T-helper 9 cell (primary cell): ENCODE measurements around the gene ARSB.
"Not testable (repeated sequence)": the region's sequence is repeated elsewhere in the genome, so short reads cannot be mapped to it uniquely, and the experiment has no call there.

Source experiments
- DNase-seq: peaks from one replicate; pipeline ENCODE4 v3.0.0-alpha.2; 2020

Gene ARSB

DNA sequence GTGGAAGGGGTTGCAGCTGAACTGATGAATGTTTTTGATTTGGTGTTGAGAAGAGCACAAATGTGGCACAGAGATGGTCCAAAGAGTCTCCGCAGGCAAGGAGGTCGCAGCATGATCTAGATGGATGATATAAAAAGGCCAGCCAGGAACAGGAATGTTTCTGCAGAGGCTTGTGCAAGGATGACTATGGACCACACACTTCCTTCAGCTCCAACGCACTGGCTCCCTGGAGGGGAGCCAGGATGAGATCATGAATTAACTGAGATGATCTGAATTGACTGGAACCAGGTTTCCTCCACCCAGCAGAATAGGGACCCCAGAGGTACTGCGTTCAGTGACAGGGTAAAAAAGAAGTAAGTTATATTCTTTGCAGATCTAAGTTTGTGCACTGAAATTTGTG, 89.0 kb downstream of the ARSB start:
- DNase-seq, result no peak

DNA sequence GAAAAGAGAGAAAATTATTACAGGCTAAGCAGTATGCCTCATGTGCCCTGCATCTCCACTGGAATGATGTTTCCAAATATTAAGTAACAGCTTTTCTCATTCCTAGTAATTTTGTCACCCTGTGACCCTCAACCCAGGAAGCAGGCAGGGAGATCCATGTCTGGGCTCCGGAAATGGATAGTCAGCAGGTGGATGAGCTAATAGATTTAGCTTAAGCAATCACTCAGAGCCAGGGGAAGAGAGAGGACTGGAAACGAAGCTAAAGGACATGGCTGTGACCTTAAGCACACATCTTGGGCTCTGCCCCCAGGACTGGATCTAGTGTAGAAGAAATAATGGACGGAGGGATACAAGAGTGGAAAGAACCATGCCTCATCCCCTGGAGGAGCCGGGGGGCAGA, 89.5 kb downstream of the ARSB start:
- no peak for DNase-seq

DNA sequence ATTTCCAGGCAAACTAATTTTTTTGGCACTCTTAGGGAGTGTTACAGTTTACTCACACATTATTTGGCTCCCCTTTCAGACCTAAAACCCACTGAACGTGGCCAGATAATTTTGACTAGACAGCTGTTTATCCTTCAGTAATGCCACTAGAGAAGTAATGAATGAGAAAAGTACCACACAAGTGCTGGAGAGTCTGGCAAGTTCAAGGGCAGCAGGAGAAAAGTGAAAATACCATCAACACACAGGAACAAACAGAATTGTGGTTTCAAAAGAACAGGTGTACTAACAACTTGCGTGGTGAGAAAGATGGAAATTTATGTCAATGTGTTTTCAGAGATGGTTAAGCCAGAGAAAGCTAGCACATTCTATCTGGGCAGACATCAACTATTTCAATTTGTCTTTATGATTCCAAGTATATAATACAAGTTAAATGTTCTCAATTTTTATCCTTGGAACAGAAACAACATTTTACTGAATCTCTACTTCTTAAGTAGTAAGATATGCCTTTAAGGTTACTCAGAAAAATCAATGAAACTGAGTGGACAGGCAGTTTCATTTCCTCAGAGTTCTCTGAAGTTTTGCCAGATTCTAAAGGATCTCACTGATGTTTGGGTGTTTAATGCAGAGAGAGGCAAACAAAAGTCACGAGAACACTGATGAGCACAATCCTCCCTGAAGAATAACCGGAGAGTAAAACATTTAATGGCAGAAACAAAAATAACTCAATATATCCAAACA, 91.0 kb downstream of the ARSB start:
- DNase-seq, result no peak

DNA sequence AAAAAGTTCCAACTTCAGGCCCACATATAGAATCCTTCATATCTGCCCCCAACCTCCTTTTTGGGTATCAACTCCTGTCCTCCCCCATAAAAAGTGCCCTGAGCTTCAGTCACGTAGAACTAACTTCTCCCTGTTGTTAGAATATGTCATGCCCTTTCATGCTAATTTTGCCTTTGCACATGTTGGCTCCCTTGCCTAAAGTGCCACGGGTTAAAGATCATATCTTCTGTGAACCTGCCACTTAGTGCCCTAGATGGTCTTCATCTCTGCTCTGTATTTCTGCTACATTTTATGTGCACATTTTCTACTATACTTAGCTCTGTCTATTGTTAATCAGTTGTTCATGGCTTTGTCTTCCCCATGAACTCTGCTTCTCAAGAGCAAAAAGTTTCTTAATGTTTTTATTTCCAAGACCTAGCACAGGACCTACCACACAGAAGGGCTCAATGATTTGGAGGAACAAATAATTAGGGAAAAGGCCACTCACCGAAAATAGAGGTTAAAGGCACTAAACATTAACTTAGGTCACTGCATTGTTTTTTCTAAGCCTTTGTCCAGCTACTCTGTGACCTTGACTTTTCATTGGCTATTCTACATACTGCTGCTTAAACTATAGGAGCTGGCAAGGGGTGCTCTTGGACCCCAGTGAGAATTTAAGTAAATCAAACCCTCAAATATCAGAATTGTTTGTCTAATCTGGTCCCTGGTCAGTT, 94.3 kb downstream of the ARSB start:
- no peak for DNase-seq

DNA sequence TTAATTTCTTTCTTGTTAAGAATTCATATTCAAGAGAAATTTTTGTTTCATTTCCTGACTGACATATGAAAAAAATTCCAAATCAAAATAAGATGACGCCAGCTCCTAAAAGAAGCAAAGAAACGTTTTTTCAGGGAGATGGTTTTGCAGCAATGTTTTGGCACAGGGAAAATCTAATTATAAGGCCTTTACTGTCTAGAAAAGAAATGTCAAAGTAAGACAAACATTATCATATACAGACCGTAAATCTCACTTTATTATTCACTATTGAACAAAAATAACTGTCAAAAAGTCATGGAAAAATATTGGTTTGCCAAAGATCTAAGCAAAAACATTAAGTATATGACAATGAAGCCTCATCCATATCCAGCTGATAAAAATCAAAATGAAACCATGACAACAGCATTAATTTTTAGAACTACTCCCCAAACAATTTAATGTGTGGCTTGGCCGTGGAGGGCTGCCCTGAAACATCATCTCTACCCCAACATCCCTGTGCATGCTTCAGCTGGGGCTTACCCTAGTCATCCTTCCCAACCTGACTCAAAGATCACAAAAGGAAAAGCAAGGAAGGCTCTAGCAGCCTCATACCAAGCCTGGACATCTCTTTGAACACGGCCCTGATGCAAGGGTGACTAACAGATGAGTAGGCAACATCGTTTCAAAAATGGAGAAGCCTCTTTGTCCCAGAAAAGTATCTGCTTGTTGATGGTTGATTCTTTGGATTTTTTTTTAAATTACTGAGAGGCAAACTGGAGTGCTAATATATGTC, 95.6 kb downstream of the ARSB start:
- no peak for DNase-seq

DNA sequence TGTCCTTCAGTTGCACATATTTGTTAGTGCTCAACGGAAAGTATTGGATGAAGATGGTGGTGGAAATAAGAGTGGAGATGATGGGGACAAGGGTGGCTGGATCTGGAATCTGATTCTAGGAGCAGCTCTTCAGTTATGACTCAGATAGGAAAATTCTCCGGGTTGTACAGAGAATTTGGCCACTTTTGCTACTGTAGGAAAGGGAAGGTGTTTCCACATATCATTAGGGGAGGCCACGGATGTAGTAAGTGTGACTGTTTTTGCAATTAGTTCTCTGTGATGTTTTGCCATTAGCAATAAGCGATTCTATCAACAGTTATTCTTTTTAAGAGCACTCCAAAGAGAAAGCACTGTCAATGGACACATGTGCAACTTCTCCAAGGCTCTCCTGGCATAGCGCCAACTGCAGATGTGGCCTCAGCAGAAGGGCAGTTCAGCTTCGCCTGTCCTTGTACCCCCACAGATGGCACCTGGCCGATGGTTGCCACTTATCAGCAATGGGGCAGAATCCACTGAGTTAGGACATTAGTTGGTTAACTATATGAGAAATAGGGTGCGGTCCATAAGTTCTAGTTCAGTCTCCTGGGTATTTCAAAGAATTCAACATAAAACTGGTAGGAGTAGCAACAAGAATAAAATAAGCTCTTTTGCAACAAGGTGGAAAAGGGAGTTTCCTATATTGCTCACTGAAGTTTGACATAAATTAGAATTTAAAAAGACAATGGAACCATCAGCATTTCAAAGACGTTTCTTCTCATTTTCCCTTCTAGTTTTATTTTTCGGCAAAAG, 96.3 kb downstream of the ARSB start:
- no peak for DNase-seq

DNA sequence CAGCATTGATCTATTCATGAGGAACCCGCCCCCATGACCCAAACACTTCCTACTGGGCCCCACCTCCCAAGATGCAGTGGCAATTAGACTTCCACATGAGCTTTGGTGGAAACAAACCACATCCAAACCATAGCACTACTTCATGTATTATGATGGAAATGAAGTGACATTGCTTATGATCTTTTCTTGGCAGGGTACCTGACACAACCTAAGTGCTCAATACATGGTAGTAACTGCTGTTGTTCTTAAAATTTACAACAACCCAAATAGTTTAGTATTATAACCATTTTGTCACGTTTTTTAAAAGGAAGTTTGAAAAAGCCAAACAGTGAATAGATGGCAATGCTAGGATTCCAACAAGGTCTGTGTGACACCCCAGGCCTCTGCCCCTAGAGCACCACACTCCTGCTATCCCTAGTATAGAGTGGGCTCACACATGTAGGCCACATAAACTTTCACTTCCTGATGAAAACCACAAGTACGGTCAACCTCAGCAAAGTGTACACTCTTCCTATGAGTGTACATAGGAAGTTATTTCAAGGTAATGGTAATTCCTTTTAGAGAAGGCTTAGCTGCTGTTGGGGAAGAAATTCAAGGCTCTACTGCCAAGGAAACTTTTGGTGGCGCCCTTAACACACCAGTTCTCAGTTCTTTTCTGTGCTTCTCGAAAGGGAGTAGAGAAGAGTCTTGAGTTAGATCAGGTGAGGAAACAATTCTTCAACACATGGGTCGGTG, 97.6 kb downstream of the ARSB start:
- no peak for DNase-seq

DNA sequence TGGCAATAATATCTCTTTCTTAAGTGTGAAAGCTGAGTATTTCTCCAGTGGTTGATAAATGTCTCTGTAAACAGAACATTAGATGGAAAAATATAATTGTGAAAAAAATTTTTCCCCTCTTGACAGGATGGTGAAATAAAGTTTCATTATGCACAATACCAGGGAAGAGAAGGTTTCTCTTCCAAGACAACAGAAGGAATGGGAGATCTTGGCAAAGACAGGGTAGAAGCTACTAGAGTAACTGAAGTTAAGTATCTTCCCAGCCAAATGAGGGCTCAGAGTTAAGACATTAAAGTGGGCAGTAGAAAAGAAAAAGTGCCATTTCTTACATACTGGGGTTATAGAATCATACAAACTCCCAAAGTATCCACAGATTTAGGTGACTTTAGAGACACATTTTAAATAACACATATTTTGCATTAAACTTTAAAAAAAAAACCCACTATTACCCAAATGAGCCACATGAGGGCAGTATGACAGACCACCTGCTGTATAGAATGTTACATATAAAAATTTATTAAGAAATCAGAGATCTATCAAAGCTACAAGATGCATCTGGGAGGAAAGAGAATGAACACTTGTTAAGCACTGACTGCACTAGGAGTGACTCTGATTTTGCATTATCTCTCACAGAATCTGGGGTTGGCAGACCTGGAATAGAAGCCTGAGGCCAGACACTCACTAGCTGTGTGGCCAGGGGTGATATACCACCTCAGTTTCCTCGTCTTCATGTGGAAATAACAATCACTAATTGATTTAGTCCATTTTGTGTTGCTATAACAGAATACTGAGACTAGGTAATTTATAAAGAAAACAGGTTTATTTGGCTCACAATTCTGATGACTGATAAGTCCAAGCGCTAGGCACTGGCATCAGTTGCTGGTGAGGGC, 98.5 kb downstream of the ARSB start:
- DNase-seq, result no peak

DNA sequence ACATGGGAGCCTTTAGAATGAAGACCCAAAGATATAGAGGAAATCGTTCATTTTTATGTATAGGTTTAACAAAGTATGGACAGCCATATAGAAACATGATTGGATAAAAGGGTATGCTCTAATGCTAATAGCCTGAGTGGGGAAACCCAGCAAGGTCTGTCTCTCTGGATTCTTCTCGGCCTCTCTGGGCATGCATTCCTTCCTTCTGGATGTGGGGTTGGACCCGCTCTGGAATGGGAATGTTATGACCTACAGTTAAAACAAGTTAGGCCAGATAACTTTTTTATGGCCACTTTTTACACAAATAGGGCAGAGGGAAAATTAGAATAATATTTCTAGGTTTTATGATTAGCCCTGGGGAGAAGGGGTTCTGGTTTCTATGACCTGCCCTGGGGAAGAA, 103.2 kb downstream of the ARSB start:
- no peak for DNase-seq

DNA sequence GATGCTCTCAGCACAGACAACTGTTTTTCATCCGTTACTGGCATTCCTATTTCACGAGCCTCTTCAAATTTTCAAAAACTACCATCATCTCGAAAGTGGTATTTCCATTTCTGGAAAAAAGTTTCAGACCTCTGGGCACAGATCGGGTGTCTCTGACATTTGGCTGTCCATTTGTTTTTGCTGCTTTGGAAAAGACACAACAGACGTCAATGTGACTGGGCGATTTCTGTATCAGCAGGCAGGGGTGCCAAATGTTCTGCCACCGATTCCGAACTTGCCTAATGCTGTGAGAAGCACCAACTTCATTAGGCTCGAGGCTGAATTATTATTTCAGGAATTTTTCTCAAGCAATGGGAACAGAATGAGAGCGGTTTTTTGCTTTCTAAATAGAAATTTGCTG, 105.6 kb downstream of the ARSB start:
- DNase-seq, result no peak

DNA sequence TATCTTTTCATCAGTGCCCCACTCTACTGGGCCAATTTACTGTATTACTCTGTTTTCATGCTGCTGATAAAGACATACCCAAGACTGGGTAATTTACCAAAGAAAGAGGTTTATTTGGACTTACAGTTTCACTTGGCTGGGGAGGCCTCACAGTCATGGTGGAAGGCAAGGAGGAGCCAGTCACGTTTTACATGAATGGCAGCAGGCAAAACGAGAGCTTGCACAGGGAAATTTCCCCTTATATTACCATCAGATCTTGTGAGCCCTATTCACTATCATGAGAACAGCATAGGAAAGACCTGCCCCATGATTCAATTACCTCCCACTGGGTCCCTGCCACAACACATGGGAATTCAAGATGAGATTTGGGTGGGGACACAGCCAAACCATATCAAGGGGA, 119.0 kb downstream of the ARSB start:
- DNase-seq, result not testable (repeated sequence)

DNA sequence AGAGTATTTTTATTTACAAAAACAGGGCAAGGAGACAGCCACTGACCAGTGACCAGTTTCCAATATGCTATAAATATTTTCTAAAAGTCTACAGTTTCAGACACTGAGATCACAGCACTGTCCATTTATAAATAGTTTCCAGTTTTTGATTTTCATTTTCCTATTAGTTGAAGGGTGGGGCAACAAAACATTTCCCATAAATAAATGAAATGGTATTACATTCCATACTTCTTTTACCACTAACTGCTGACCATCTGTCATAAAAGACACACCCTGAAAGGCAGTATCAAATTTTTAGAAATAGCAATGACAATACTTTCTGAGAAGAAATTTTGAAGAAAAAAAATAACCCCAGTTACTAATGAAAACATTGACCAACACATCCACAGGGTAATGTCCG, 126.7 kb downstream of the ARSB start:
- no peak for DNase-seq

DNA sequence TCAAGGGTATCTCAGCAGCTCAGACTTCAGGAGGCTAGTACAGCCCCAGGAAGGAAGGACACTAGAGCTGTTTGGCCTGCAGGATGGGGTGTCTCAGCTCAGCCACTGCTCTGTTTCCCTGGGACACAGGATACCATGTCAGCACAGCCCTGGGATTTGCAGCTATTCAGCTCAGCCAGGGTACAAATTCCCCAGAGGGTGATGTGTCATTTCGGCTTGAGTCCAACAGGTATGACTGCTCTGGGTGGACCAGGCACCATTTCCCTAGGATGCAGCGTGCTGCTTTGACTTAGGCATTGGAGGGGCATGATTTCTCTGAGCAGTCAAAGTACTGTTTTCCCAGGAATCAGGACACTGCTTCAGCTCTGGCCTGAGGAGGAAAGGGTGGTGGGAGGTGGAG, 130.1 kb downstream of the ARSB start:
- no peak for DNase-seq

DNA sequence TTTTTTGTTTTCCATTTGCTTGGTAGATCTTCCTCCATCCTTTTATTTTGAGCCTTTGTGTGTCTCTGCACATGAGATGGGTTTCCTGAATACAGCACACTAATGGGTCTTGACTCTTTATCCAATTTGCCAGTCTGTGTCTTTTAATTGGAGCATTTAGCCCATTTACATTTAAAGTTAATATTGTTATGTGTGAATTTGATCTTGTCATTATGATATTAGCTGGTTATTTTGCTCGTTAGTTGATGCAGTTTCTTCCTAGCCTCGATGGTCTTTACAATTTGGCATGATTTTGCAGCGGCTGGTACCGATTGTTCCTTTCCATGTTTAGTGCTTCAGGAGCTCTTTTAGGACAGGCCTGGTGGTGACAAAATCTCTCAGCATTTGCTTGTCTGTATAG, 133.2 kb downstream of the ARSB start:
- not testable (repeated sequence) for DNase-seq

DNA sequence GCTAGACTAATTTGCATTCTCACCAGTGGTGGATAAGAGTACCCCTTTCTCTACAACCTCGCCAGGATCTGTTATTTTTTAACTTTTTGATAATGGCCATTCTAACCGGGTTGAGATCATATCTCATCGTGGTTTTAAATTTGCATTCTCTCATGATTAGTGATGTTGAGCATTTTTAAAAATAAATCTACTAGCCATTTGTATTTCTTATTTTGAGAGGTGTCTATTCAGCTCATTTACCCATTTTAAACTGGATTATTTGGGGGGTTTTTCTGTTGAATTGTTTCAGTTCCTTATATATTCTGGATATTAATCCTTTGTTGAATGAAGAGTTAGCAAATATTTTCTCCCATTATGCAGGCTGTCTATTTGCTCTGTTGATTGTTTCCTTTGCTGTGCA, 139.6 kb downstream of the ARSB start:
- no peak for DNase-seq

DNA sequence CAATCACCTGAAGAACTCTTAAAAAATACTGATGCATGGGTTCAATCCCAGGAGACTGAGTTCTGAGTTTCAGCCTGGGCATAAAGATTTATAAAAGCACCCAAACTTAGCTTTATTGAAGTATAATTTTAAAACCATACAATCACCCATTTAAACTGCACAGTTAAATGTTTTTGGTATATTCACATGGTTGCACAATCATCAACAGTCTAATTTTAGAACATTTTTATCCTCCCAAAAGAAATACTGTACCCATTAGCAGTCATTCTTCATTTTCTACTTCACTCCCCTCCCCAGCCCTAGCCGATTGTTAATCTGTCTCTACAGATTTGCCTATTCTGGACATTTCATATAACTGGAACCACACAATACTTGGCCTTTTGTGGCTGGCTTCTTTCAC, 141.7 kb downstream of the ARSB start:
- no peak for DNase-seq

DNA sequence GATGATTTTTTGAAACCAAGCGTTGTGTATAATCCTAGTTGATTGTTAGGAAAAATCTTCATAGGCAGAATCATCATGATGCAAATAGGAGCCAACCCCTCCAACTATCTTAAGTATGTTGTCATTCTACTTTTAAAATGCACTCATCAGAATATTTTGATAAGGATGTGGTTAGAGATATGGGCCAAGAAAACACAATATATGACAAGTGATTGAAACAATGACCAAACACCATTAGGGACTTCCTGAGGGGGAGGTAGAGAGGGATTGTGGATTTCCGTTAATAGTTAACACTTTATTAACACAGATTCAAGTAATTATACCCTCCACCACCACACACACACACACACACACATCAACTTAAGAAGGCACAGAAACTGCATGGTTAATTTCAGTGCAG, 143.3 kb downstream of the ARSB start:
- DNase-seq, result no peak

DNA sequence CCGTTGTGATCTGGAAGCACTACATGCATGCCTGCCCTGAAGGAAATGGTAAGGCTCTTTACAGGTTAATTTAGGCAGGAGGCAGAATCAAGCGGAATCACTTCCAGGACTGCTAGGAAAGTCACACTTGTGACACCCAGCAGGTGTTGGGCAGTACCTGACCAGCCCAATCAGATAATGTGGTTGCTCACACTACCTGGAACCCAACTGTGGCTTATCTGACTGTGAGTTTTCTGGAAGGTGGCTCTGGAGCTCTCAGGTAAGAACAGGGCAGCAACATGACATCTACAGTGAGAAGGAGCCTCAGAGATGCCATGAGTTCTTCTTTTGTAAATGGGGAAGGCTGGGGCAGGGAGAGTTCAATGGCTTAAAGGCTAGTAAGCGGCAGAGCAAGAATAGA, 146.4 kb downstream of the ARSB start:
- no peak for DNase-seq

DNA sequence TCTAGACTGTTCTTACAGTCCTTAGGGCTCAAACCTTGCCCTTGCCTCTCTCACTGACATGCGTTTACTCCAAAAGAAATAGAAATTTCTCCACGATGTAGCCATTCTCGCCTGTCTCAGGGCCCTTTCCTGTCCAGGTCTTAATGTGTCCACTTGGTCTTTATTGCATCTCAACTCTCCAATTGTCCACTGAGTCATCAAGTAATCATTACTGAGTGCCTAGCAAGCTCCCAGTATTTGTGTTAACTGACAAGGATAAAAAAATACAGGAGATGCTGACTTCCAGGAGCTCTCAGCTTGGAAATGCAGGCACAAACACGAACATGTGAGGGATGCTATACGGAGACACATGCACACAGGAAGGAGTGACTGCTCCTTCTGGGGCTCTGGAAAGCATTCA, 147.3 kb downstream of the ARSB start:
- no peak for DNase-seq

DNA sequence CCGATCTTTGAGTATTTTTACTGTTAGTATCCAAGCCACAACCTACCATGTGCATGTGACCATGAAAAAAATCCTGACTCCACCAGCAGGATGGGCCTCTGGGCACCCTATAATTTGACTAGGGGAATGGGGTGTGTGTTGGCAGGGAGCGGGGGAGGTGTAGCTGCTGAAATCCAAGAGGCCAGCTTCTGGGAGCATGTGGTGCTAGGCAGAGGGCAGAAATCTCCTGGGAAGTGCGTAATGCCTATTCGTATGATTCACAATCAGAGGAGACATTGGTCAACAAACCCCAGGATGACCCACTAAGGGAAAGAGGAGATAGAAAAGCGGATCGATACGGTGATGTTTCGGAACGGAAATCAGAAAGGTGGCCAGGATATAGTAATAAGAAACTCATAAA, 149.9 kb downstream of the ARSB start:
- DNase-seq, result no peak

DNA sequence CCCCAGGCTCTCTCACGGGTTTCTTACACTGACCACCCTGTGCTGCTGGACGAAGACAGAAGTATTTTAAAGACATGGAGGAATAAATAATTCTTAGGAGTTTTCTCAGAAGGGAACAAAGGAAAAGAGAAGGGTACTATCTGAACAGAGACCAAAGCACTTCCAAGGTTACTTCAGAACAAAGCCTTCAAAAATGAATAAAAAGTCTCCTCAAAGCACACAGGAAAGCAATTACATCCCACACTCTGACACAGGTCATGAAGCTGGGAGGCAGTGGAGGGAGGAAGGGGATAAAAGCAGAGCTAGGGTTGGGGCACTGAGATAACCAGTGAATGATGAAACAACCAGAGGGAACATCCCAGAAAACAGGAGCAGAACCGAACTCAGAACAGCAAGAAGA, 151.8 kb downstream of the ARSB start:
- DNase-seq, result no peak
